ENCODE results near the gene AGR2. TPM values are rescaled to one million over a fixed set of nuclear protein-coding genes. Genes with fewer than 3 reads are reported as not detected.

Gene AGR2
- total RNA-seq, 1 donor from 2014 or later: not detected

DNA sequence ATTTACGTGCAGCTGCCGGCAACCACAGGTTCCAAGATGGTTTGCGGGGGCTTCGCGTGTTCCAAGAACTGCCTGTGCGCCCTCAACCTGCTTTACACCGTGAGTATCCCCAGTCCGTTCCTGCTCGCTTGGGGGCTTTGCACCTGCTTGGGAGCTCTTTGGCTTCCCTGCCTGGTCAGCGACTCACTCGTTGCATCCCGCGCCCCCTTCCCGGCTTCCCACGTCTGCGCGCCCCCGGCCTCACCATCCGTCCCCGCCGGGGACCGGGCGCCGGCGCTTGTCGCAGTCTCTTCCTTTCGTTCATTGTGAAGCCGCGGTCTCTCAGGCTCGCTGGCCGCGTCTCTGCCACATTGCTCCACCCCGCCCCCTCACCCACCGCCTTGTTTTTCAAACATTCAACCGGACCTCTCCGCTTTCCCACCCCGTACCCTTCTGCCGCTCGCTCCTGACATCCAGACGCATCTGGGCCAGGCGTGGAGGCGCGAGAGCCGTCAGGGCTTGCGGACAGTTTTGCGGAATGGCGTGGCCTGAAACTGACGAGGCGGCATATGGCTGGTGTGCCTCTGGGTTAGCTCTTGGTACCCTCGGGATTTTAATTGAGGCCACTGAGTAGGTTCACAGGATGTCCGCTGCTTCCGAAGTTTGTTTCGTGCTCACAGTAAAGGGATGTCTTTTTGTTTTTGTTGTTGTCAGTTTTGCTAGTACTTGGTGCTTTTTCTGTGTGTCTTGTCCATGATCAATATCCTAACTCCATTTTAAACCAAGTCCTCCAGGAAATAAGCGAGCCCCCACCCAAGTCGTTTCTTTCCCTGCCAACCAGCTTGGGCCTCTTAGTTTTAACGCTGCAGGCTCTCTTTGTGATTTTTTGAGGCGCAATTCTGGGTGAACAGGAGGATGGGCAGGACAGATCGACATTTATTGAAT is 50.6 kb downstream of the AGR2 start:
- ATAC-seq (ENCODE audit: poor library complexity) (peak; percentile 64), DNase-seq (peak; percentile 54)
- intact Hi-C loops (cut with DNase I): no loop called here

DNA sequence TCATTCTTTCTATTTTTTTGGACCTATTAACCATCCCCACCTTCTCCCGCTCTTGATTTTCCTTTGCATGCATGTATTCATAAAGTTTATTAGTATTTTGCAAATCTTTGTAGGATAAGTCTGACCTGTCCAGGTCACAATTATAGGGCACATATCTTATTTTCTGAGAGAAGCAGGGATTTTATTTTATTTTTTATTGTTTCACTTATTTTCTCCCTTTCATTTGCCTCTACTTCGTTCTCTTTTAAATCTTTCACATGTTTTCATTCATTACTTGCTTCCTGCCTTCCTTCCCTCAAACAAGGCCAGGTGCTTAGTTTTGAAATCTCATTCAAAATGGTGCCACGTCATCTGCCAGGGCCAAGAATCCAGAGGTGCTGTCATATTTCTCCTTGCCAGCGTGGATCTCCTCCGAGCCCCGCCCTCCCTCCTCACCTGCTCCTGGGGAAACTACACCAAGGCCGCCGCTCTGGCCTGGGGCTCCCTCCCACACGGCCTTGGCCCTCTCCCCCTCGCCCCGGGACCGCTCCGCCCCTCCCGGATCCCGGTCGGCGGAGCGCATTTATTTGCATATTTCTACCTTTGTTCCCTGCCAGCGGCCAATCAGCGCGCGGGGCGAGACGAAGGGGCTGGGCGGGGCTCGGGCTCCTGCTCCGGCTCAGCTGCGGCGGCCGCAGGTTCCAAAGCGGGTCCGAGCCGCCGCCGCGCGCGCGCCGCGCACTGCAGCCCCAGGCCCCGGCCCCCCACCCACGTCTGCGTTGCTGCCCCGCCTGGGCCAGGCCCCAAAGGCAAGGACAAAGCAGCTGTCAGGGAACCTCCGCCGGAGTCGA is 51.5 kb downstream of the AGR2 start, which contains the start of gene TSPAN13:
TSPAN13 (plus strand) TSS at position 654 of the 830 bp plus-strand sequence. CDS start 213 bp downstream, outside the sequence.
- intact Hi-C loops (cut with DNase I): no loop called here
- peak; percentile 99 for ATAC-seq (ENCODE audit: poor library complexity)
- peak; percentile 86 for DNase-seq

DNA sequence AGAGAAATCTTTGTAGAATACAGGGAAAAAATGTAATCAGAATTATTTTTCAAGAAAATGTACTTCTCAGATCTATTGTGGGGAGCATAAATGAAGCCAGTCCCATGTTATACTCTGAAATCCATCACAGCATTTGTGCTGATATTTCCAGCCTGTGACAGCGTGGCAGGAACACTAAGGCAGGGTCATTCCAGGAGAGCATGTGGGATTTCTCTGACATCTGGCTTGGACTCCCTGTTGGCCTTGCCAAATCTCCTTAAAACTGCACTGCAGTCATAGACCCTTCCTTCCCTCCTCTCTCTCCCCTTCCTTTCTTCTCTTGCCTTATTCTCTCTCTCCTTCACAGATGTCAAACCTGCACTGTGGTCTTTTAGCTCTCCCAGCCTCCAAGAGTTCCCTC is 57.7 kb downstream of the AGR2 start:
- ATAC-seq (ENCODE audit: poor library complexity): peak; percentile 94
- intact Hi-C loops (cut with DNase I): no loop called here
- DNase-seq: no peak

DNA sequence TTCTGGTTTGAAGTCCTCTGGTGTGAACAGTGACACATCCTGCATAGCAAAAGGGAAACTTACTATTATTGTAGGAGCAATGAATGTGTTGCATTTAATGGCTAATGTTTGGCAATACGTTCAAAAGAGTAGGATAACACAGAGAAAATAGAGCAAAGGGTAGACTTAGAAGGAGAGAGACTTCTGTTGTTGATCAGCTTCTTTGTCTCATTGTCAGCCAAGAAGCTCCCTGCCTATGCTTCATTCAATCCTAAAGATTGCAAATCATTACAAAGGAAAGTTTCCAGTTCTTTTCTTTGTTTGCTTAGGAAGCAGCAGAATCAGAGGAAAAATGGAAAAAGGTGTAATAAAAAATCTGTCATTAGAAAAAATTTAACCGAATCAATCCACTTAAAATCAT is 59.2 kb downstream of the AGR2 start:
- no peak for ATAC-seq (ENCODE audit: poor library complexity)
- DNase-seq: no peak
- intact Hi-C loops (cut with DNase I): no loop called here

DNA sequence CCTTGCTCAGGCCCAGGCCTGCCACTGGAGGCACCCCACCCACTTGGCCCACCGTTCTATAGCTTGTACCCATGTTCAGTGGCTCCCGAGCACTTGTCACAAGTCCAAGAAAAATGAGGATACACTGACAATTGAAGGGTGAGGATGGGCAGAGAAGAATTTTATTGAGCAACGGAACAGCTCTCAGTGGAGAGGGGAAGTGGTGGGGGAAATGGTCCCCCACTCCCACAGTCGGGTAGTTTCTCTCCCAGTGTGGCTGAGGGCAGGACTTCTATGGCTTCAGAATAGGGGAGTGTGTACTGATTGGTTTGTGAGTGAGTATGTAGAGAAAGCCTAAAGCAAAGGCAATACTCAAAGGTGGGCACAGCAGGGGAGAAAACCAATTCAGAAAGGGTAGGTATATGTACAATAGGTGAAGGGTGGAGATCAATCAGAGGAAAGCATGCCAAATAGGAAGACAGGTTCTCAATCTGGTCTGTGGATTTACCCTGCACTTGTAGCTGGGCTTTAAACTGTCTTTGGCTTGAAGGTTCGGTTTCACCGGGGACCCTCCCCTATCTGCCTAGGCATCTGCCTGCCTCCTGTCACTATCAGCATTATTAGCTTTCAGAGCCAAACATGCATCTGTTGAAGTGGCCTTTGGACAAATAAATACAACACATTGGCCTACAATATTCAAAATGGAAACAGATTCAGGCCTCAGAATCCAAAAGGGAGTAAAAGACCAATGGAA is 60.1 kb downstream of the AGR2 start:
- DNase-seq (no peak), ATAC-seq (ENCODE audit: poor library complexity) (no peak)
- intact Hi-C loops (cut with DNase I): no loop called here

DNA sequence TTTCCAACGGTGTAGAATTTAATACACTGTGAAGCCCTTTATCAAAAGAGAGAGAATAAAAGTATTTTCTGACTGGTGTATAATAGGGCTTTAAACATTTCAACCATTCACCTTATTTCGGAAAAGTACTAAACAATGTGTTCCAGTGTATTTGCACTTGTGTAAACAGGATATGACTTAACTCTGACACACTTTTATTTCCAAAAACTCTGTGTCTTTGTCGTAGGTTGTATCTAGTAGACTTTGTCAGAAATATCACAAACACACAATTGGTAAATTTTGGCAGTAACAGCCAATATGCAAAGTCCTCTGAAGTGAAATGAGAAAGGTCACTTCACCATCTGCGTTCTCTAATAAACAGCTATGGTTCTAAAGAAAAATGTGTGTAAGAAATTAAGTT is 61.6 kb downstream of the AGR2 start:
- DNase-seq (no peak), ATAC-seq (ENCODE audit: poor library complexity) (no peak)
- intact Hi-C loops (cut with DNase I): no loop called here

DNA sequence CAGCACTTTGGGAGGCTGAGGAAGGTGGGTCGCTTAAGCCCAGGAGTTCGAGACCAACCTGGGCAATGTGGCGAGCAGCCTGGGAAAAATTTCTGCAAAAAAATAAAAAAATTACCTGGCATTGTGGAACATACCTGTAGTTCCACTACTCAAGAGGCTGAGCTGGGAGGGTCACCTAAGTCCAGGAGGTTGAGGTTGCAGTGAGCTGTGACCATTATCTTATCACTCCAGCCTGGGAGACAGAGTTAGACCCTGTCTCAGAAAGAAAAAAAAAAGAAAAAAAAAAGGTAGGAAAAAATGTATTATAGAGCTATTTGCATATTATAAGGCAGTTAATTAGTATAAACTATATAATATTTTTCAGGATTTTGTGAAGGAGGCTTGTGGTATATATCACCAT is 62.3 kb downstream of the AGR2 start:
- DNase-seq: no peak
- intact Hi-C loops (cut with DNase I): no loop called here
- no peak for ATAC-seq (ENCODE audit: poor library complexity)

Other genes with a start within 250 kb of the AGR2 start
- gene ANKMY2, start 159.2 kb downstream of the AGR2 start, total RNA-seq: 21.5 TPM
- 359 TPM for gene BZW2, start 158.8 kb downstream of the AGR2 start, total RNA-seq
- 14.8 TPM for gene TSPAN13, start 51.2 kb downstream of the AGR2 start, total RNA-seq
- not detected for gene AGR3, start 77.0 kb upstream of the AGR2 start, total RNA-seq

Data from Right ventricle myocardium superior (tissue), 1 donor.